GM12878 (cell line): ENCODE results near the gene PAX7. TPM values are rescaled to one million over a fixed set of nuclear protein-coding genes. Genes with fewer than 3 reads are reported as not detected.

Source experiments
- ATAC-seq: fragments of 200-7000 bp; cut with Tn5 transposase; 3 replicates; pipeline ENCODE4 v1.9.1; 2020; ENCODE audit warnings: mild to moderate bottlenecking, moderate library complexity
- BruUV-seq: library from RNA; stranded (reverse); fragments of 400-500 nt; replicated peaks from 2 replicates; lab custom pipeline; 2021; lab: Mats Ljungman, UMichigan
- CTCF ChIA-PET: fragments of 300-600 bp; sonication (Branson Sonifier 250); formaldehyde crosslinking; extraction: SDS; loops from one replicate; lab custom pipeline; 2021; ENCODE audit warnings: inconsistent platforms; lab: Yijun Ruan, JAX
- POLR2A ChIA-PET: fragments of 350-600 bp; formaldehyde crosslinking; extraction: SDS; loops from one replicate; lab custom pipeline; 2021; ENCODE audit warnings: inconsistent platforms; lab: Charles Lee
- RAD21 ChIA-PET: fragments of 300-600 bp; sonication (Branson Sonifier 250); formaldehyde crosslinking; loops from one replicate; lab custom pipeline; 2023; ENCODE audit warnings: antibody characterized with exemption; ENCODE audit not compliant: unreplicated experiment; lab: Charles Lee
- SMC1A ChIA-PET: fragments of 300-600 bp; sonication (Branson Sonifier 250); formaldehyde crosslinking; loops from one replicate; lab custom pipeline; 2023; ENCODE audit not compliant: unreplicated experiment, uncharacterized antibody; lab: Charles Lee
- DNase-seq: peaks from one replicate; pipeline ENCODE4 v3.0.0-alpha.2; 2011; ENCODE audit warnings: low read depth, low spot score
- FAIRE-seq: peaks from 3 replicates; lab custom pipeline; 2011; peaks lifted over from hg19 to GRCh38; lab: Jason Lieb, UNC
- H2AFZ ChIP-seq: 2 replicates; pipeline ENCODE4 v1.6.0; 2011; ENCODE audit warnings: low read depth, low read length, control low read depth; ENCODE audit not compliant: control insufficient read depth
- H3K27ac ChIP-seq: 2 replicates; pipeline ENCODE4 v1.5.1; 2011; ENCODE audit warnings: control low read depth; ENCODE audit not compliant: control insufficient read depth, insufficient read depth
- H3K27me3 ChIP-seq, 2 experiments: replicated peaks in 1 of 2; 2 replicates each; pipeline versions ENCODE4 v1.6.0 to v1.6.1; 2011; ENCODE audit warnings: low read length in 1 of 2; ENCODE audit not compliant: control insufficient read depth in 2 of 2, insufficient read depth in 2 of 2
- H3K36me3 ChIP-seq, 2 experiments: 2 replicates each; pipeline ENCODE4 v1.5.1; 2011; ENCODE audit warnings: low read length in 1 of 2; ENCODE audit not compliant: control insufficient read depth in 2 of 2, insufficient read depth in 2 of 2
- H3K4me1 ChIP-seq: 2 replicates; pipeline ENCODE4 v1.6.1; 2011; ENCODE audit warnings: mild to moderate bottlenecking, low read length, moderate library complexity, mixed read lengths; ENCODE audit not compliant: control insufficient read depth, insufficient read depth
- H3K4me2 ChIP-seq: 2 replicates; pipeline ENCODE4 v1.6.0; 2011; ENCODE audit warnings: control low read depth; ENCODE audit not compliant: control insufficient read depth, insufficient read depth
- H3K4me3 ChIP-seq: fragments of 200-600 bp; sonication (generic); 2 replicates; pipeline ENCODE4 v1.5.1; 2016
- H3K79me2 ChIP-seq: 2 replicates; pipeline ENCODE4 v1.6.0; 2011; ENCODE audit warnings: low read length; ENCODE audit not compliant: control insufficient read depth, insufficient read depth
- H3K9ac ChIP-seq: 2 replicates; pipeline ENCODE4 v1.8.0; 2011; ENCODE audit warnings: low read length, control low read depth, mixed read lengths; ENCODE audit not compliant: control insufficient read depth, insufficient read depth
- H3K9me3 ChIP-seq: replicated peaks from 3 replicates; pipeline ENCODE4 v1.5.1; 2011; ENCODE audit warnings: mild to moderate bottlenecking, low read length; ENCODE audit not compliant: control insufficient read depth, insufficient read depth
- H4K20me1 ChIP-seq: 2 replicates; pipeline ENCODE4 v1.6.0; 2011; ENCODE audit not compliant: control insufficient read depth, insufficient read depth
- CHD1 ChIP-seq: IDR thresholded peaks from 2 replicates; pipeline ENCODE4 v1.6.1; 2012; ENCODE audit warnings: low read depth, low read length, improper control_type of control experiment
- MTA3 ChIP-seq: IDR thresholded peaks from 2 replicates; pipeline ENCODE4 v1.6.1; 2012; ENCODE audit warnings: low read length, inconsistent platforms, borderline replicate concordance
- RELB ChIP-seq: fragments of 450-650 bp; IDR thresholded peaks from 2 replicates; pipeline ENCODE4 v1.6.1; 2017; ENCODE audit warnings: low read depth, mild to moderate bottlenecking, moderate library complexity
- SMAD1 ChIP-seq: fragments of 450-650 bp; IDR thresholded peaks from 2 replicates; pipeline ENCODE4 v1.6.1; 2018; ENCODE audit warnings: mild to moderate bottlenecking, low read depth; ENCODE audit not compliant: partially characterized antibody
- SPI1 ChIP-seq: IDR thresholded peaks from 2 replicates; pipeline ENCODE4 v1.6.1; 2011; ENCODE audit warnings: low read depth, mild to moderate bottlenecking, low read length, moderate library complexity, borderline replicate concordance; ENCODE audit not compliant: insufficient read depth
- SREBF2 ChIP-seq: IDR thresholded peaks from 2 replicates; pipeline ENCODE4 v1.6.1; 2012; ENCODE audit warnings: mild to moderate bottlenecking, low read length
- SRF ChIP-seq, 2 experiments: IDR thresholded peaks; 2 replicates each; pipeline ENCODE4 v1.6.1; 2011; ENCODE audit warnings: low read depth in 2 of 2, low read length in 2 of 2, mild to moderate bottlenecking in 1 of 2, moderate library complexity in 1 of 2
- SUZ12 ChIP-seq: fragments of 200-600 bp; sonication (generic); IDR thresholded peaks from one replicate; pipeline ENCODE4 v1.6.1; 2018; ENCODE audit warnings: antibody characterized with exemption, mild to moderate bottlenecking; ENCODE audit not compliant: unreplicated experiment
- ZBTB4 ChIP-seq: fragments of 450-650 bp; formaldehyde crosslinking; IDR thresholded peaks from 2 replicates; pipeline ENCODE4 v1.4.0; 2022; ENCODE audit warnings: mild to moderate bottlenecking, moderate library complexity
- ZNF592 ChIP-seq: fragments of 450-650 bp; IDR thresholded peaks from 2 replicates; pipeline ENCODE4 v1.6.1; 2017; ENCODE audit warnings: mild to moderate bottlenecking, moderate library complexity
- WGBS: methylation state at CpG from one replicate; pipeline ENCODE4 v1.1.6; 2016; ENCODE audit warnings: low lambda C conversion rate; ENCODE audit not compliant: insufficient replicate concordance, insufficient coverage; ENCODE audit errors: missing lambda C conversion rate; 5-methylcytosine and 5-hydroxymethylcytosine counted together
- in situ Hi-C: fragments of 300-500 bp; cut with MboI; formaldehyde crosslinking; loops from 9 replicates; pipeline ENCODE4 v1.14.3; 2018; ENCODE audit warnings: mixed read lengths
- intact Hi-C: fragments of 100-400 bp; cut with micrococcal nuclease; formaldehyde crosslinking; loops from one replicate; pipeline ENCODE4 v1.14.2; 2022; ENCODE audit not compliant: unreplicated experiment
- polyA plus RNA-seq, 11 experiments: library from polyadenylated mRNA; depleted of rRNA in 4 of 11; unstranded in 6 of 11; stranded (reverse) in 5 of 11; fragments of >200 nt; fragmentation: Nextera tagmentation in 4 of 11; fragmentation: Illumina TruSeq in 1 of 11; extraction: Ambion mirVana in 4 of 11; extraction: Trizol in 1 of 11; gene quantifications; 1 replicate in 1 of 11; 2 replicates in 10 of 11; pipeline versions ENCODE4 v1.2.1 to v1.2.3, GENCODE V29; 2011 to 2016; ENCODE audit warnings: inconsistent platforms in 2 of 11, missing spikeins in 2 of 11, low read depth in 1 of 11
- total RNA-seq, 4 experiments: library from RNA; depleted of rRNA in 3 of 4; stranded (reverse); fragments of >200 nt in 3 of 4; fragmentation: Illumina TruSeq in 1 of 4; extraction: Trizol in 1 of 4; gene quantifications; 2 replicates each; pipeline versions ENCODE4 v1.2.1 to v1.2.3, GENCODE V29; 2013 to 2021

Gene PAX7
- total and polyA plus RNA-seq, 10 of the 15 experiments (the other 5 are each of a cell fraction or from before 2014, with no cell fraction given), result not detected

GRCh38 chr1:18781031-18781430 is 150.4 kb downstream of the PAX7 start (continued):
- TF ChIP-seq ZNF592, result no peak
- no peak for TF ChIP-seq SUZ12
- no peak for TF ChIP-seq SPI1
- no peak for TF ChIP-seq CHD1
- no peak for TF ChIP-seq SRF (IDR thresholded peaks at IDR 0.05; ENCODE audit: low read depth in 2 of 2, low read length in 2 of 2)
- no peak for TF ChIP-seq SMAD1
- no peak for TF ChIP-seq MTA3
- TF ChIP-seq SREBF2, result no peak

GRCh38 chr1:18783705-18784481 is 153.2 kb downstream of the PAX7 start:
- intact Hi-C loops, result no loop called here
- DNase-seq, result no peak
- no peaks in the 10 kb centered on the region for H4K20me1 ChIP-seq
- ChIA-PET POLR2A (no interaction called here), RAD21 (no interaction called here), CTCF (no interaction called here), SMC1A (no interaction called here)
- FAIRE-seq, result no peak
- no peak overlapping the region for H3K27ac ChIP-seq
- WGBS, result 53% methylated on average over 28 of the region's 28 CpGs
- H2AFZ ChIP-seq, result no peak overlapping the region
- no peaks in the 10 kb centered on the region for H3K79me2 ChIP-seq
- H3K4me1 ChIP-seq, result no peaks in the 10 kb centered on the region
- H3K4me3 ChIP-seq, result no peak overlapping the region
- H3K9me3 ChIP-seq, result no peaks in the 10 kb centered on the region
- no peak overlapping the region for H3K4me2 ChIP-seq
- H3K36me3 ChIP-seq, result no peaks in the 10 kb centered on the region
- H3K9ac ChIP-seq, result no peak overlapping the region
- no peaks in the 10 kb centered on the region; a peak in 1 of 4 replicates for H3K27me3 ChIP-seq
- no TSS peak for BruUV-seq
- ATAC-seq, result no peak
- in situ Hi-C loops, result no loop called here
- TF ChIP-seq RELB (no peak), ZBTB4 (CRISPR knock-in tag) (no peak)
